ENCODE measurements around the gene BFAR.
"Not testable (repeated sequence)": the region's sequence is repeated elsewhere in the genome, so short reads cannot be mapped to it uniquely, and the experiment has no call there.

BFAR gene

DNA sequence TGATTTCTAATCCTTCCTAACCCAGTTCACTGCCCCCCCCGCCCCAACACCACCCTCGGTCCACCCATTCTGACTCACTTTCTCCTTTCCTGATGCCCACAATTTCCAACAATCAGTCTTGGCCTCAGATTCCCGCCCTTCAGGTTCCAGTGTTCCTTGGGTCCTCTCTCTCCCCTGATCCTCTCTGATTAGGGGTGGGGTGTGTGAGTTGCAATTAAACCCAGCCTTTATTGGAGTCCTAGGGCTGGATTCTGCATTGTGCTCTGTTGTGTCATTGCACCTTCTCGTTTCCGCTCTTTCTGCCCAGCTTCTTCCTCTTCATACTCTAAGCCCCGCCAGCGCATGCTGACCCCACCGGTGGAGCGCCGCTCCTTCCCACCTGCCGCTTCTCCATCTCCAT lies 69.9 kb downstream of the BFAR start:
- DNase-seq, result not testable (repeated sequence)

DNA sequence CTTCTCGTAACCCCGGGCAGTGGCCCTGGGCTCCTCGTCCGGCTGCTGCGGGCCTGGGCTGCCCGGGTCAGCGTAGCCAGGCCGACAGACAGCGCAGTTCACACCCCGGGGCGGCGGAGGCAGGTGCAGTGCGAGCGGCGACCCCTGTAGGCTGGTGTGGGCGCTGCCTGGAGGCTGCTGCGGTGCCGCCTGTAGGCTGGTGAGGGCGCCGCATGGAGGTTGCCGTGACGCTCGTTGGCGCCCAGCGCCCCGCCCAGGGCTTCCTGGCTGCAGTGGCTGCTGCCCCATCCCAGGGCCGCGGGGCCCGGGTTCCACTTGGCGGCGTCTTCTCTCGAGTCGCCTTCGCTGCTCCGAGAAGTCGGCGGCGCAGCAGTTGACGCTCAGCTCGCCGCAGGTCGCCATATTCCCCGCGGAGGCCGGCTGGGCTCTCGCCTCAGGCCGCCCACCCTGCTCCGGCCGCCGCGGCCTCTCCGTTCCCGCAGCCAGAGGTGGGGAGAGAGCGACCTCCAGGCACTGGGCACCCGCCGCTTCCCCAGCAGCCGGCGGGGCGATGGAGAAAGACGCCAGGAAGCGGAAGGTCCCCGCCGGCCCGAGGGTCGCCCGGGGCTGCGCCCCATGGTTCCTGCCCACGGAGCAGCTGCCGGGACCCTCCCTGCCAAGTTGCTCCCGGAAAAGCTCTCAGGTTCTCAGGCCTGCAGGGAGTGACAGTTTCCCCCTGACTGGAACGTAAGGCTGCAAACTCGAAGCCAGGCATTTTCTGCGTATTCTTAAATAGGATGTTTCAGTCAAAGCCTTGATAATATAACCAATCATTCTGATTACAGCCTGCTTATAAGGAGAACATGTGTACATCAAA lies 70.6 kb downstream of the BFAR start, which contains the start of gene NPIPA3:
Gene NPIPA3, plus strand, starts transcription at position 256 of the 856 bp plus-strand sequence. CDS start 5,533 bp downstream, outside the sequence.
- not testable (repeated sequence) for DNase-seq

All from activated naive CD4-positive, alpha-beta T cell treated with anti-CD3 and anti-CD28 coated beads, Interleukin-2, amount 50 U/mL, for 16 hours (primary cell).